IMR-90 (cell line): Measurements from ENCODE around the gene TRIAP1. TPM values are rescaled to one million over a fixed set of nuclear protein-coding genes. Genes with fewer than 3 reads are reported as not detected.

ENCODE experiments used
- ATAC-seq: fragments of 200-7000 bp; cut with Tn5 transposase; 2 replicates; pipeline ENCODE4 v1.9.1; 2020; ENCODE audit warnings: low read depth, mild to moderate bottlenecking, moderate library complexity
- BruUV-seq: library from RNA; stranded (reverse); fragments of 400-500 nt; replicated peaks from 2 replicates; lab custom pipeline; 2021; lab: Mats Ljungman, UMichigan
- CTCF ChIA-PET: fragments of 300-600 bp; formaldehyde crosslinking; extraction: SDS; loops from one replicate; lab custom pipeline; 2021; ENCODE audit warnings: antibody characterized with exemption; lab: Yijun Ruan, JAX
- POLR2A ChIA-PET: fragments of 300-600 bp; sonication (Branson Sonifier 250); formaldehyde crosslinking; loops from one replicate; lab custom pipeline; 2022; ENCODE audit warnings: antibody characterized with exemption; ENCODE audit not compliant: unreplicated experiment; lab: Charles Lee
- DNase-seq: peaks from one replicate; pipeline ENCODE4 v3.0.0; 2013
- H2AFZ ChIP-seq: replicated peaks from 2 replicates; pipeline ENCODE3; 2013; ENCODE audit warnings: low read length, mild to moderate bottlenecking; ENCODE audit not compliant: poor library complexity
- H2AK5ac ChIP-seq: 2 replicates; pipeline ENCODE4 v1.6.1; 2013; ENCODE audit warnings: low read depth, low read length, inconsistent platforms
- H2AK9ac ChIP-seq: replicated peaks from 2 replicates; pipeline ENCODE3; 2013; ENCODE audit warnings: mild to moderate bottlenecking, low read depth, low read length, moderate library complexity; ENCODE audit not compliant: poor library complexity
- H2BK120ac ChIP-seq: 2 replicates; pipeline ENCODE4 v1.6.1; 2013; ENCODE audit warnings: low read depth, low read length, inconsistent platforms
- H2BK15ac ChIP-seq: 3 replicates; pipeline ENCODE4 v1.6.1; 2013; ENCODE audit warnings: low read depth, low read length, inconsistent platforms
- H2BK20ac ChIP-seq: 2 replicates; pipeline ENCODE4 v1.6.1; 2013; ENCODE audit warnings: low read depth, mild to moderate bottlenecking, inconsistent platforms, low read length, moderate library complexity
- H2BK5ac ChIP-seq: 2 replicates; pipeline ENCODE4 v1.6.1; 2013; ENCODE audit warnings: mild to moderate bottlenecking, low read depth, low read length, inconsistent platforms; ENCODE audit not compliant: poor library complexity, severe bottlenecking
- H3K14ac ChIP-seq: replicated peaks from 2 replicates; pipeline ENCODE4 v1.6.1; 2013; ENCODE audit warnings: low read depth, low read length, inconsistent platforms
- H3K18ac ChIP-seq: 2 replicates; pipeline ENCODE4 v1.6.1; 2013; ENCODE audit warnings: low read depth, low read length, control low read depth
- H3K23ac ChIP-seq: 2 replicates; pipeline ENCODE4 v1.6.1; 2013; ENCODE audit warnings: low read depth, low read length, inconsistent platforms
- H3K27ac ChIP-seq: 2 replicates; pipeline ENCODE4 v1.5.1; 2013; ENCODE audit warnings: mild to moderate bottlenecking, control low read depth, low read length; ENCODE audit not compliant: insufficient read depth
- H3K27me3 ChIP-seq: 2 replicates; pipeline ENCODE4 v1.6.1; 2013; ENCODE audit warnings: low read length; ENCODE audit not compliant: control insufficient read depth, insufficient read depth
- H3K36me3 ChIP-seq: 2 replicates; pipeline ENCODE4 v1.6.1; 2013; ENCODE audit warnings: low read length, mixed read lengths; ENCODE audit not compliant: control insufficient read depth, insufficient read depth
- H3K4ac ChIP-seq: 2 replicates; pipeline ENCODE4 v1.6.1; 2013; ENCODE audit warnings: low read depth, low read length, inconsistent platforms
- H3K4me1 ChIP-seq: 2 replicates; pipeline ENCODE4 v1.6.1; 2013; ENCODE audit warnings: low read length, mixed read lengths; ENCODE audit not compliant: control insufficient read depth, insufficient read depth
- H3K4me2 ChIP-seq: 2 replicates; pipeline ENCODE4 v1.6.1; 2013; ENCODE audit warnings: low read depth, mild to moderate bottlenecking, control low read depth, low read length, moderate library complexity
- H3K4me3 ChIP-seq: 2 replicates; pipeline ENCODE4 v1.5.1; 2013; ENCODE audit warnings: low read depth, mild to moderate bottlenecking, control low read depth, low read length, moderate library complexity; ENCODE audit not compliant: insufficient read depth
- H3K56ac ChIP-seq: 2 replicates; pipeline ENCODE4 v1.6.1; 2013; ENCODE audit warnings: low read length, inconsistent platforms; ENCODE audit not compliant: insufficient read depth; ENCODE audit errors: extremely low read depth
- H3K79me1 ChIP-seq, 2 experiments: 2 replicates each; pipeline ENCODE4 v1.6.1; 2013; ENCODE audit warnings: low read length in 2 of 2, inconsistent platforms in 1 of 2, low read depth in 1 of 2
- H3K9ac ChIP-seq: 2 replicates; pipeline ENCODE4 v1.6.1; 2013; ENCODE audit warnings: low read depth, low read length, control low read depth
- H3K9me1 ChIP-seq: 2 replicates; pipeline ENCODE4 v1.6.1; 2013; ENCODE audit warnings: low read length, inconsistent platforms; ENCODE audit not compliant: insufficient read depth
- H3K9me3 ChIP-seq: 2 replicates; pipeline ENCODE4 v1.6.1; 2013; ENCODE audit warnings: low read length; ENCODE audit not compliant: control insufficient read depth, insufficient read depth
- H4K20me1 ChIP-seq: 2 replicates; pipeline ENCODE4 v1.6.1; 2013; ENCODE audit warnings: low read length, inconsistent platforms; ENCODE audit not compliant: insufficient read depth
- H4K5ac ChIP-seq: 2 replicates; pipeline ENCODE4 v1.6.1; 2013; ENCODE audit warnings: mild to moderate bottlenecking, low read depth, low read length, control low read depth
- H4K8ac ChIP-seq, 2 experiments: 2 replicates each; pipeline ENCODE4 v1.6.1; 2013; ENCODE audit warnings: low read depth in 2 of 2, low read length in 2 of 2, control low read depth in 1 of 2, inconsistent platforms in 1 of 2
- H4K91ac ChIP-seq: 2 replicates; pipeline ENCODE4 v1.6.1; 2013; ENCODE audit warnings: low read depth, low read length, inconsistent platforms; ENCODE audit not compliant: insufficient read depth
- CEBPB ChIP-seq: IDR thresholded peaks from 2 replicates; pipeline ENCODE4 v1.6.1; 2012; ENCODE audit warnings: low read depth, low read length, improper control_type of control experiment
- CHD1 ChIP-seq: IDR thresholded peaks from 2 replicates; pipeline ENCODE4 v1.6.1; 2012; ENCODE audit warnings: low read depth, low read length, improper control_type of control experiment
- MXI1 ChIP-seq: IDR thresholded peaks from 2 replicates; pipeline ENCODE4 v1.6.1; 2012; ENCODE audit warnings: low read depth, mild to moderate bottlenecking, low read length, moderate library complexity, borderline replicate concordance
- RCOR1 ChIP-seq: IDR thresholded peaks from 2 replicates; pipeline ENCODE4 v1.6.1; 2012; ENCODE audit warnings: mild to moderate bottlenecking, low read length, improper control_type of control experiment; ENCODE audit not compliant: insufficient replicate concordance
- USF2 ChIP-seq: fragments of 150-350 bp; IDR thresholded peaks from 2 replicates; pipeline ENCODE4 v1.6.1; 2017; ENCODE audit warnings: mild to moderate bottlenecking, antibody characterized with exemption, low read length, low read depth
- WGBS, 2 experiments: methylation state at CpG; one replicate each; pipeline versions ENCODE4 v1.1.5 to v1.1.7; 2013; ENCODE audit warnings: missing lambda C conversion rate in 2 of 2; ENCODE audit not compliant: insufficient read length in 1 of 2; ENCODE audit errors: extremely low coverage in 2 of 2; 5-methylcytosine and 5-hydroxymethylcytosine counted together
- dilution Hi-C: fragments of 300-500 bp; cut with HindIII; formaldehyde crosslinking; loops from one replicate; pipeline ENCODE4 v1.14.3; 2018; ENCODE audit warnings: low sequenced_read_pairs; ENCODE audit not compliant: unreplicated experiment
- in situ Hi-C: fragments of 300-500 bp; cut with MboI; formaldehyde crosslinking; loops from 3 replicates; pipeline ENCODE4 v1.14.3; 2019; ENCODE audit warnings: low sequenced_read_pairs, inconsistent platforms, mixed read lengths
- intact Hi-C: fragments of 100-400 bp; cut with micrococcal nuclease; formaldehyde crosslinking; loops from 2 replicates; pipeline ENCODE4 v1.10.0; 2022
- polyA plus RNA-seq, 3 experiments: library from polyadenylated mRNA; depleted of rRNA; stranded (reverse); fragments of >200 nt; gene quantifications; 2 replicates each; pipeline ENCODE4 v1.2.3, GENCODE V29; 2012; ENCODE audit warnings: low replicate concordance in 1 of 3
- total RNA-seq: library from RNA; depleted of rRNA; stranded (reverse); fragments of >200 nt; gene quantifications from 2 replicates; pipeline ENCODE4 v1.2.3, GENCODE V29; 2012

The TRIAP1 gene
- total and polyA plus RNA-seq, 2 of the 4 experiments (the other 2 are of a cell fraction), result 19.2 to 32.3 TPM

GRCh38 chr12:120404271-120404670 is 41.9 kb downstream of the TRIAP1 start:
- ChIA-PET POLR2A (no interaction called here), CTCF (no interaction called here)
- TF ChIP-seq RCOR1 (no peak), CHD1 (no peak), MXI1 (no peak), CEBPB (no peak), USF2 (peak; percentile 53; the same call in 1 of the 2 replicates)
- H2BK20ac ChIP-seq, result no peak overlapping the region
- no peak overlapping the region for H4K91ac ChIP-seq
- DNase-seq, result no peak
- no peak overlapping the region for H2AK9ac ChIP-seq
- H2BK15ac ChIP-seq, result no peak overlapping the region
- no peak overlapping the region for H4K5ac ChIP-seq
- no peak overlapping the region for H2AFZ ChIP-seq
- intact Hi-C loops, result no loop called here
- no peaks in the 10 kb centered on the region for H3K36me3 ChIP-seq
- no peak overlapping the region for H3K18ac ChIP-seq
- no peaks in the 10 kb centered on the region for H3K79me1 ChIP-seq
- H2BK120ac ChIP-seq, result no peak overlapping the region
- H3K27ac ChIP-seq, result no peak overlapping the region
- H2BK5ac ChIP-seq, result no peak overlapping the region
- no peak overlapping the region for H2AK5ac ChIP-seq
- no peaks in the 10 kb centered on the region for H3K9me1 ChIP-seq
- peaks cover 6% of the 10 kb centered on the region; the same call in 1 of the 2 replicates for H3K9me3 ChIP-seq
- in situ Hi-C loops, result no loop called here
- BruUV-seq, result no TSS peak
- no peaks in the 10 kb centered on the region for H3K4me1 ChIP-seq
- no peak overlapping the region for H3K14ac ChIP-seq
- H4K20me1 ChIP-seq, result no peaks in the 10 kb centered on the region
- WGBS, 2 experiments, result no CpG with 5 or more reads among the region's 1 CpG
- H3K23ac ChIP-seq, result no peak overlapping the region
- peaks cover 21% of the 10 kb centered on the region for H3K27me3 ChIP-seq
- H3K4ac ChIP-seq, result no peak overlapping the region
- H3K9ac ChIP-seq, result no peak overlapping the region
- H3K4me2 ChIP-seq, result no peak overlapping the region
- no peak for ATAC-seq
- H3K56ac ChIP-seq, result no peak overlapping the region
- H3K4me3 ChIP-seq, result no peak overlapping the region
- dilution Hi-C loops, result no loop called here
- no peak overlapping the region for H4K8ac ChIP-seq
